HEK293T (cell line): ENCODE measurements around the gene PCDHB5.

ENCODE experiments used
- ELF4 ChIP-seq: fragments of 450-650 bp; IDR thresholded peaks from 2 replicates; pipeline ENCODE4 v1.6.1; 2017; ENCODE audit warnings: antibody characterized with exemption
- FOXM1 ChIP-seq: fragments of 450-650 bp; IDR thresholded peaks from 2 replicates; pipeline ENCODE4 v1.6.1; 2017; ENCODE audit warnings: mild to moderate bottlenecking, borderline replicate concordance
- SP1 ChIP-seq: fragments of 450-650 bp; IDR thresholded peaks from 2 replicates; pipeline ENCODE4 v1.6.1; 2017

DNA sequence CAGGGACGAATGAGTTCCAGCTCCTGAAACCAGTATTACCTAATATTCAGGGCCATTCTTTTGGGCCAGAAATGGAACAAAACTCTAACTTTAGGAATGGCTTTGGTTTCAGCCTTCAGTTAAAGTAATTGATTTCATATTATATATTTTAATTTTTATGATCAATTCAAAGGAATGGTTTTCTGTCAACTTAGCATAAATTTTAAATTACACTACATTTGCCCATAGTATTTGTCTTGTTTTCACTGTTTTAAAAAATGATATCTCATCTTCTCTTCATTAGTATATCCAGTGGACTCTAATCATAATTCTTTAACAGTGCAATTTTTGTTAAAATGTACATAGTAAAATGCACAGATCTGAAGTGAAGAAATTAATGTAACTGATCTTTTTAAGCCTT, 45.3 kb downstream of the PCDHB5 start:
- TF ChIP-seq SP1 (no peak), FOXM1 (no peak), ELF4 (no peak)
